BE2C (cell line): ENCODE measurements around the gene OLFML2A.

Source experiments
- DNase-seq: peaks from one replicate; pipeline ENCODE4 v3.0.0-alpha.2; 2020
- H3K27me3 ChIP-seq: fragments of 250-450 bp; sonication (Bioruptor Pico); 2 replicates; pipeline ENCODE4 v1.5.1; 2020; ENCODE audit warnings: mild to moderate bottlenecking
- H3K36me3 ChIP-seq: fragments of 250-450 bp; sonication (Bioruptor Pico); 2 replicates; pipeline ENCODE4 v1.5.1; 2020; ENCODE audit warnings: mild to moderate bottlenecking
- H3K4me1 ChIP-seq: fragments of 250-450 bp; sonication (Bioruptor Pico); 2 replicates; pipeline ENCODE4 v1.5.1; 2020
- H3K4me3 ChIP-seq: 2 replicates; pipeline ENCODE4 v1.5.1; 2011; ENCODE audit warnings: low read depth, low read length
- H3K9me3 ChIP-seq: fragments of 250-450 bp; sonication (Bioruptor Pico); 2 replicates; pipeline ENCODE4 v1.5.1; 2020
- CTCF ChIP-seq: IDR thresholded peaks from 2 replicates; pipeline ENCODE4 v1.5.1; 2012; ENCODE audit warnings: mild to moderate bottlenecking, low read depth, low read length

The OLFML2A gene

GRCh38 chr9:124790801-124791505 lies 14.0 kb downstream of the OLFML2A start:
- H3K36me3 ChIP-seq, result no peaks in the 10 kb centered on the region
- 0 out of 2 replicates have a peak, but pooled peaks cover 3% of the 10 kb centered on the region for H3K4me1 ChIP-seq
- H3K9me3 ChIP-seq, result no peaks in the 10 kb centered on the region
- H3K4me3 ChIP-seq, result no peak overlapping the region
- H3K27me3 ChIP-seq, result no peaks in the 10 kb centered on the region
- no peak for DNase-seq
- no peak for TF ChIP-seq CTCF

DNA sequence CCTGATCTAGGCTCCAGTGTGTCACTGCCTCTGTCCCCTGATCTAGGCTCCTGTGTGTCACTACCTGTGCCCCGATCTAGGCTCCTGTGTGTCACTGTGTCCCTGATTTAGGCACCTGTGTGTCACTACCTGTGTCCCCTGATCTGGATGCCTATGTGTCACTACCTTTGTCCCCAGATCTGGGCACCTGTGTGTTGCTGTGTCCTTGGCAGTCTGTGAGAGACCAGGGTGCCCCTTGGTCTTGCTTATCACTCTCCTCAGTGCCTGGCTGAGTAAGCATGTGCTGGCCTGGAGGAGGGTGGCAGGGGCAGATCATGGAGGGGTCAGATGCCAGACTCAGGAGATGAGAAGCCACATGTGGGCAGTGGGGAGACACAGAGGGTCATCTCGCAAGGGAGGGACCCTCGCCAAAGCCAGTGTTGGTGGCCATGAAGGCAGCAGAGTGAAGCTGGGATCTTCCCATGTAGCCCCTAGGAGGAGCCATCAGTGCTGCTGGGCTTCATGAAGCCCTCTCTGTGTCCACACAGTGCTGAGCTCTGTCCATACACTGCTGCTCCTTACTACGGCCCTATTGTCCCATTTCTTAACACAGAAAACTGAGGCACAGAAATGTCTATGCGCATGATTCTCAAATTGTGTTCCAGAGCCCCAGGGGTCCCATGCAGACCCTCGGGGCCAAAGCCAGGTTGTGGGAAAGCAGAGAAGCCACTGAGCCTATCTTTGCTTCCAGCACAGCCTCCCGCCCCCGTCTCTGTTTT lies 15.5 kb downstream of the OLFML2A start:
- 0 out of 2 replicates have a peak, but pooled peaks cover 3% of the 10 kb centered on the region for H3K4me1 ChIP-seq
- no peak for TF ChIP-seq CTCF

DNA sequence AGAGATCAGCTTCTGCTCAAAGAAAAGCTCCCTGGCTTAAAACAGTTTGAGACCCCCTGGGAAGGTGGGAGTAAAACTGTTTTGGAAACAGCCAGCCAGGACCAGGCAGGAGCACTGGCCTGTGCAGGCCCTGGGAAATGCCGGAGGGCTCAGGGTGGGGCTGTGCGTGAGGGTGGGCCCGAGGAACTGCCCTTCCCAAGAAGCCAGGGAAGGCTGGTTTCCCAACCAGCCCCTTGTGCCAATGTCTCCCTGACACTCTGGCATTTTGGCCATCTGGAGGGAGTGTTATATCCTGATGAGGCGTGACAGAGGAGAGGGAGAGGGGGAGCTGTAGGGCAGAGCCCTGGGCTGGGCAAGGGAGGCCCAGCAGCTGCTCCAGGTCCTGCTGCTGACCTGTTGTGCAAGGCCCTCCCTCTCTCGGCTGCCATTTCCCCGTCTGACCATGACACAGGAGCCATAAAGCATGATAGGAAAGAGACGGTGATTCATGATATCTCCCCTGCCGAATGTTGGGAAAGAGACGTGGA lies 16.1 kb downstream of the OLFML2A start:
- 0 out of 2 replicates have a peak, but pooled peaks cover 3% of the 10 kb centered on the region for H3K4me1 ChIP-seq
- TF ChIP-seq CTCF, result no peak
- H3K4me3 ChIP-seq, result no peak overlapping the region
- no peak for DNase-seq
- no peaks in the 10 kb centered on the region for H3K27me3 ChIP-seq
- no peaks in the 10 kb centered on the region for H3K9me3 ChIP-seq
- H3K36me3 ChIP-seq, result no peaks in the 10 kb centered on the region

More for the DNA sequence above, 15.5 kb downstream of the OLFML2A start:
- Histone ChIP-seq H3K27me3 (no peaks in the 10 kb centered on the region), H3K36me3 (no peaks in the 10 kb centered on the region), H3K9me3 (no peaks in the 10 kb centered on the region), H3K4me3 (no peak overlapping the region)
- no peak for DNase-seq

DNA sequence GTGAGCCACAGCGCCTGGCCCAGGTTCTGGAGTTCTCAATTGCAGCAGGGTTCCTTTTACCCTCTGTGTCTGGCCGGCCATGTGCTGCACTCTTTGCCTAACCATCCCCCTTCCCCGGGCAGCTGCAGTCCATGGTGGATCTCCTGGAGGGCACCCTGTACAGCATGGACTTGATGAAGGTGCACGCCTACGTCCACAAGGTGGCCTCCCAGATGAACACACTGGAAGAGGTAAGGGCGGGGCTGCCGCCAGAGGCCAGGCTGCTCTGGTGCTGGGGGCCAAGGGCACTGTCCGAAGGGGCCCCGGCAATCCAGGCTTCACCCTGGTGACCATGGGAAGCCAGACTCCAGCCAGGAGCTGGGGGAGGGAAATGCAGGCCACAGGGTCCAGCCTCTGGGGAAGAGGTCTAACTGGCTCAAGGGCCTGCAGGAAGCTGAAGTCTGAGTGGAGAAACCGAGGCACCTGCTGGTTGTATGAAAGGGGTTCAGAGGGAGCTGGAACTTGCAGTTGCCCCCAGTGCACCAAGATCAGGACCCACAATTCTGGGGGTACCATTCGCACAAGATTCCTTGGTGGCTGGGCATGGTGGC lies 18.1 kb downstream of the OLFML2A start:
- TF ChIP-seq CTCF, result peak; percentile 17; the same call in 1 of the 2 replicates
- no peaks in the 10 kb centered on the region for H3K9me3 ChIP-seq
- DNase-seq, result no peak
- H3K27me3 ChIP-seq, result no peaks in the 10 kb centered on the region
- no peak overlapping the region for H3K4me3 ChIP-seq
- no peaks in the 10 kb centered on the region for H3K36me3 ChIP-seq
- H3K4me1 ChIP-seq, result no peaks in the 10 kb centered on the region

DNA sequence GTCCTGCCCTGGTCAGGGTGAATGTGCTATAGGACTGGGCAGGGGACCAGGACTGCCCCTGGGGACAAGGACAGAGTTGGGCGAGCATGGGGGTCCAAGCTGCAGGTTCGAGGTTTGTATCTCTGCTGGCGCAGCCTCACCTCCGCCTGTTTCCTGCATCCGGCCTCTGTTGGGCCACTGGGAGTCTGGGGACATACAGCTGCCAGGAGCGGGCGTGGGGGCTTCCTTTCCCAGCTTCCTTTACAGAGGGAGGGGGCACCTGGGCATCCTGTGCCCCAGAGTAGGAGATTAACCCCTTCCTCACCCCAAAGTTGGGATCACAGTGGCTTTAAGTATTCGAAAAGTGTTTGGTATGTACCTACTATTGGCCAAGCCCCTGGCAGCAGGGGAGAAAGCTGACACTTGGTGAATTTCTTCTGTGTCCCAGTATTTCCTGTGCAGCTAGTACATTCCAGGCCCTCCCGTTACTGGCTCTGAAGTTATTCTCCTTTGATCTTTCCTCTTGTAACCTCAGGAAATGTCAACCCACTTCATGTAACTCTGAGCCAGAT lies 19.0 kb downstream of the OLFML2A start:
- no peaks in the 10 kb centered on the region for H3K27me3 ChIP-seq
- no peaks in the 10 kb centered on the region for H3K36me3 ChIP-seq
- TF ChIP-seq CTCF, result no peak
- no peaks in the 10 kb centered on the region for H3K9me3 ChIP-seq
- no peaks in the 10 kb centered on the region for H3K4me1 ChIP-seq
- DNase-seq, result no peak
- no peak overlapping the region for H3K4me3 ChIP-seq
